ENCODE data around the gene LTBP4.

Gene LTBP4

DNA sequence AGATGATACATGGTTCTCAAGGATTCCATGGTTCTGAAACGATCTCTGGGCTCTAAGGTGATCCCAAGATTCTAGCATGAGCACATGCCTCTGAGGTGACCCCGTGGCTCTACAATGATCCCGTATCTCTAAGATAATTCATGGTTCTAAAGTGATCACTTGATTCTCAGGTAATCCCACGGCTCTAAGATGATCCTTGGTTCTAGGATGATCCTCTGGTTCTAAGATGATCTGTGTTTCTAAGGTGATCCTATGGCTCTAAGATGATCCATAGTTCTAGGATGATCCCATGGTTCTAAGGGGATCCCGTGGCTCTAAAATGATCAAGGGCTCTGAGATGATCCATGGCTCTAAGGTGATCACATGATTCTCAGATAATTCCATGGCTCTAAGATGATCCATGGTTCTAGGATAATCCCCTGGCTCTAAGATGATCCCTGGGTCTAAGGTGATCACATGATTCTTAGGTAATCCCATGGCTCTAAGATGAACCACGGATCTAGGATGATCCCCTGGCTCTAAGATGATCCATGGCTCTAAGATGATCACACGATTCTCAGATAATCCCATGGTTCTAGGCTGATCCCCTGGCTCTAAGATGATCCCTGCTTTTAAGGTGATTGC is 67.9 kb downstream of the LTBP4 start:
- DNase-seq, result no peak

DNA sequence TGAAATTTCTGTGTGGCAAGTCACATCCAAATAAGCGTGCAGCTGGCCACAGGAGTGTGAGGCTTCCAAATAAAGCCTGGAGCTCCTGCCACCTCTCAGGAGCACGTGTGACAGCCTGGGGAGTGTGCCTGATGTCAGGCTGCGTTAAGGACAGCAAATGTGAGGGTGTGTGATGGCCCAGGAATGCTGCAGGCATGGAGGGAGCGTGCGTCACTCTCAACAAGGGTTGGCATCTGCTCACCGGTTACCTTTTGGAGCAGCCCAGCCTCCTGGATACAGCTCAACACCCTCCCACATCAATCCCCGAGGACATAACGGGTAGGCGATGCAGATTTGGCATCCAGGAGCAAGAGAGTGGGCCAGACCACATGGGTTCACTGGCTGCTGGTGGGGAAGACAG is 70.2 kb downstream of the LTBP4 start:
- DNase-seq, result no peak

DNA sequence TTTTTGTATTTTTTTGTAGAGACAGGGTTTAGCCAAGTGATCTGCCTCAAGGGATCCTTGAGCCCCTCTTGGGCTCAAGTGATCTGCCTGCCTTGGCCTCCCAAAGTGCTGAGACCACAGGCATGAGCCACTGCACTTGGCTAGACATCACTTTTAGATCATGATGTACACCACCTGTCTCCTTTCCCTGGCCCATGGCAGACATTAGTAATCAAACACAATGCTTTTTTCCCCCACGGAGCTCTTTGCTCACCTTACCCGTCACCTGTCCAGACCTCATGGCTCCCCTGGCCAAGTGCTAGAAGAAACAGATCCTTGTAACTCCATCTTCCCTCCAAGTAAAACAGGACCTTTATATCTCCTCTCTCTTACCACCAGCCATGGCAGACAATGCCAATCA is 70.9 kb downstream of the LTBP4 start:
- DNase-seq, result no peak

DNA sequence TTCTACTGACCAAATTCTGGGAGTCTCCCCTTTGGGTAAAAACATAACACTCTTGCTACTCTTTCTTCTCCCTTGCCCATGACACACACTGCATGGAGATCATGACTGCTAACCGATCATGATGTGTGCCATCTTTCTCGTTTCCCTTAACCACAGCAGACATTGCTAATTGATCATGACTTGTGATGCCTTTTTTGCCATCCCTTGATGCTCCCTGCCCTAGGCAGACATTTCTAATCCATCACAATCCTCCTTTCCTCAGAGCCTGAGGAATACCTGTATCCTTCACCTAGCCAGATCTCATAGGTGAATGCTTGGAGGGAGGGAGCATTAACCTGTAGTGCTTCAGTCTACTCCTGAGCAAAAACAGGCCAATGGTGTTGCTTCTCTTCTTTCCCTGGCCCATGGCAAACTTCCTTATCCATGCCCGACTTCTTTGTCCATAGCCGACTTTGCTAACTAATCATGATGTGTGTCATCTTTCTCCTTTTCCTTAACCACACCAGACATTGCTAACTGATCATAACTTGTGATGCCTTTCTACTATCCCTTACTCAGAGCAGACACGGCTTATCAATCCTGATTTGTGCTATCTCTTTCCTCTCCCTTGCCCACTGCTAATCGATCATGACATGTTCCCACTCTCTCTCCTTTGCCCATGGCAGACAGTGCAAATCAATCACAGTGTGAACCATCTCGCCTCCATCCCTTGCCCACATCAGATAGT is 71.6 kb downstream of the LTBP4 start:
- no peak for DNase-seq

DNA sequence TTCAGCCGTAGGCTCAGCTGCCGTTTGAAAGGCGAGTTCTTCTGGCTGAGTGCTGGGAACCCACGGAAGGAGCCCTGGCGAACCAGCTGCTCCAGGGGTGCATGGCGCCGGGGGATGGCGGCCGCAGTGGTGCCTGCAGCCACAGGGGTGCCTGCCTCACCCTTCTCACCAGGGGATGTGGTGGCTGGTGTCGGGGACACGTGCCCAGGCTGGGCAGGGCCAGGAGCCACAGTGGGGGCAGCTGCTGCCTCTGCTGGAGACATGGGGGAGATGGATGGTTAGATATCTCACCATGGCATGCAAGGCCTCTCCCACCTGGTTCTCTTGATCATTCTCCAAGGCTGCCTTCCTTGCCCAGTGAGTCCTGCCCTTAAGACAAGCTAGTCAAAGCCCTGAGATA is 72.2 kb downstream of the LTBP4 start:
- DNase-seq, result no peak

DNA sequence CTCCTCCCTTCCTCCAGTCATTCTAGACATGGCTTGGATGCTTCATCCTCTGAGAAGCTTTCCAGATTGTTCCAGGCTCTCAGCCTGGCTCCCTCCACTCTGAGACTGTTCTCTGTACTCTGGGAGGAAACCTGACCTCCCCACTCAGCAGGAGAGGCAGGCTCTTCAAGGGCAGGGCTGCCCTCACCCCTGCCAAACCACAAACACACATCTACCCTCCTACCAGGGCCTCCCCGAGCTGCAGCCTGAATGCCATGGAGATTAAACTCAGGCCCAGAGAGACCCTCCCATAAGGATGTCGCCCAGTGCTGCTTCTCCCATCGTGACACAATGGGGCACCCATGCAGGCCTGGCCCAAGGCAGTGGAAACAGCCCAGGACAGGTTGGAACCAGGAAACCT is 73.1 kb downstream of the LTBP4 start:
- DNase-seq, result no peak

DNA sequence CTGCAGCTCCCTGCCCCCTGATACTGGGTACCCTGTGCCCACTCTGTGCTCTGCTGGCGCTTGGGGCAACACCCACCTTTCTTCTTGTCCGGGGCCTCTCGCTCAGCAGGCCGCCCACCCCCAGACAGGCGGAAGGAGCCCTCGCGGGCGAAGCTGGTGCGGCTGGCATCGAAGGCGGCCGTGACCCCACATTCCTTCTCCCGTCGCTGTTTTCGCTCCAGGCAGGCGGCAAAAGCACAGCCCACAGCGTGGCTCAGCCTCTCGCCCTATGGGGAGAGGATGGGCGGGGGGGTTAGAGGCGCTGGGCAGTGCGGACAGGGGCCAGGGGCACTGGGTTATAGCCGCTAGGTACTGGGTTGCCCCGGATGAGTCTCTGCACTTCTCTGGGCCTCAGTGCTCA is 76.0 kb downstream of the LTBP4 start:
- no peak for DNase-seq
